GM10847 (cell line): ENCODE measurements around the gene NFATC2.

Experiments
- POLR2A ChIP-seq: IDR thresholded peaks from 2 replicates; pipeline ENCODE4 v1.6.1; 2011; ENCODE audit not compliant: insufficient read length; ENCODE audit errors: extremely low read depth

NFATC2 gene

GRCh38 chr20:51531712-51532456 is 10.6 kb downstream of the NFATC2 start:
- TF ChIP-seq POLR2A, result no peak

GRCh38 chr20:51531141-51531710 is 11.3 kb downstream of the NFATC2 start:
- TF ChIP-seq POLR2A, result no peak

GRCh38 chr20:51529758-51530157 is 12.8 kb downstream of the NFATC2 start:
- TF ChIP-seq POLR2A, result no peak

- no peak for TF ChIP-seq POLR2A
These were observed 13.3 kb downstream of the NFATC2 start for GRCh38 chr20:51529081-51529681.

GRCh38 chr20:51528263-51529027 is 14.1 kb downstream of the NFATC2 start:
- TF ChIP-seq POLR2A, result no peak

GRCh38 chr20:51526754-51527153 is 15.8 kb downstream of the NFATC2 start:
- TF ChIP-seq POLR2A, result no peak

DNA sequence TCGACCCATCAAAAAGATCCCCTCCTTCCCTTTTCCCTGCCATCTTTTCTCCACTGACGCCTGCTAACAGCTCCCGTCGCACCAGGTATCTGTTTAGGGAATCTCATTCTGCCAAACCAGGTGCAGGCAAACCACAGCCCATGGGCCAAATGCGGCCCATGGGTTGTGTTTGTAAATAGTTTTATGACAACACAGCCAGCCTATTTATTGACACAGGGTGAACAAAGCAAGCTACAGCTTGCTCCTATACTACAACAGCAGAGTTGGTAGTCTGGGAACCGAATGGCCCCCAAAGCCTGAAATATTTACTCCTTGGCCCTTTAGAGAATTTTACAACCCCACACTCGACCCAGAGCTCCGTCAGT is 16.4 kb downstream of the NFATC2 start:
- no peak for TF ChIP-seq POLR2A

GRCh38 chr20:51525241-51526105 is 17.0 kb downstream of the NFATC2 start:
- no peak for TF ChIP-seq POLR2A

GRCh38 chr20:51523276-51524013 is 19.1 kb downstream of the NFATC2 start:
- TF ChIP-seq POLR2A, result no peak

- TF ChIP-seq POLR2A, result no peak
These were observed 20.3 kb downstream of the NFATC2 start for GRCh38 chr20:51522207-51522606.

- TF ChIP-seq POLR2A, result no peak
These were observed 24.7 kb downstream of the NFATC2 start for GRCh38 chr20:51517839-51518238.

DNA sequence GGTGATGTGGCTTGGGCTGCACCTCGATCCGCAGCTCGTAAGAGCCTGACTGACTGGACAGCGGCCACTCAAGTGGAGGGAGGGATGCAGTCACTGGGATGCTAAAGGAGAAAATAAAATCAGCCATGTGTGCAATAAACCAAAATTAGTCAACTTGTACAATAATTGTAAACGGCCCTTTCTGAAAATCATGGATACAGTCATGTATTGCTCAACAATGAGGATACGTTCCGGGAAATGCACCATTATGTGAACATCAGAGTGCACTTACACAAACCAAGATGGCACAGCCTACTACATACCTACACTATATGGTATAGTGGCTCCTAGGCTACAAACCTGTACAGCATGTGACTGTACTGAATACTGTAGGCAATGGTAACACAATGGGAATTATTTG is 25.7 kb downstream of the NFATC2 start:
- TF ChIP-seq POLR2A, result no peak

DNA sequence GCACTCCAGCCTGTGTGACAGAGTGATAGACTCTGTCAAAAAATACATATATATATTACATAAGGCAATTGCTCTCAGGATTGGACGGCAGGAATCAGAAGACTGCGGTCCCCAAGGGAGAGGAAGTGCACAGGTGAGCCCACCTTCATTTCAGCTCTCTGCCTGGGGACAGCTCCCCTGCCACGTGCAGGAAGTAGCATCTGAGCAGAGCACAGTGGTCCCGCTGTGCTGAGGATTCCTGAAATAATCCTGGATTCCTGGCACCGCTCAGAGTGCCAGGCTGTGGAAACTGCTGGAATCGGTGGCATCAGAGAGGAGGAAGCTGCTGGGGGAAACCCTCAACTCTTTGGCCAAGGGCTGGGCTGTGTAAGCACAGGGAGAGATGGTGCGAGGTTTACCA is 27.7 kb downstream of the NFATC2 start:
- no peak for TF ChIP-seq POLR2A

DNA sequence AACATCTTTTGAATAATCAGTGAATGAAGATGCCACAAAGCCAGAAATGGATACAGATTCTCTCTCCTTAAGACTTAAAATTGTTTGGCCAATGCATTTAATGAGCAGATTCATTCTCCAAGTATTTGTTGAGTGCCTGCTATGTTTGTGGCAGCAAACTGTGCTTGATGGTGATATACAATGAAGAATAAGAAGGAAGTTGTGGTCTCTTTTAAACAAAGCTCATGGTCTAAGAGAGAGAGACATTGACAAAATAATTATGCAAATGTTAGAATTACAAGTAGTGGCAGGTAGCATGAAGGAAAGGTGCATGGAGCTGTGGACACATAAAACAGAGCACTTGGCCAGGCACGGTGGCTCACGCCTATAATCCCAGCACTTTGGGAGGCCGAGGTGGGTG is 28.3 kb downstream of the NFATC2 start:
- TF ChIP-seq POLR2A, result no peak
